K562 (cell line): ENCODE measurements around the gene SLC6A9. TPM values are rescaled to one million over a fixed set of nuclear protein-coding genes. Genes with fewer than 3 reads are reported as not detected.

ENCODE experiments used
- CEBPG ChIP-seq, 3 experiments: fragments of 200-800 bp in 1 of 3; sonication (Bioruptor generic) in 1 of 3; sonication (generic) in 1 of 3; formaldehyde crosslinking in 1 of 3; IDR thresholded peaks in 2 of 3; conservative IDR thresholded peaks in 1 of 3; 2 replicates each; pipeline versions ENCODE4 v1.6.1 to v1.8.0; 2016 to 2022; ENCODE audit warnings: missing compliant biosample characterization in 2 of 3, missing genetic modification characterization in 2 of 3, mild to moderate bottlenecking in 1 of 3, missing genetic modification reagents in 1 of 3
- CREM ChIP-seq: IDR thresholded peaks from 2 replicates; pipeline ENCODE4 v1.6.1; 2014; ENCODE audit warnings: antibody characterized with exemption, low read depth
- FIP1L1 ChIP-seq: fragments of 200-400 bp; formaldehyde crosslinking; IDR thresholded peaks from 2 replicates; pipeline ENCODE4 v1.6.1; 2018; ENCODE audit warnings: mild to moderate bottlenecking, low read depth, low read length; ENCODE audit not compliant: poor library complexity, severe bottlenecking
- NRF1 ChIP-seq, 2 experiments: fragments of 450-650 bp; IDR thresholded peaks in 1 of 2; conservative IDR thresholded peaks in 1 of 2; 2 replicates each; pipeline ENCODE4 v1.6.1; 2014; ENCODE audit warnings: mild to moderate bottlenecking in 2 of 2
- RAD21 ChIP-seq, 2 experiments: fragments of 250-450 bp in 1 of 2; fragments of 450-650 bp in 1 of 2; sonication (Bioruptor Pico) in 1 of 2; formaldehyde crosslinking in 1 of 2; IDR thresholded peaks in 1 of 2; conservative IDR thresholded peaks in 1 of 2; 2 replicates each; pipeline versions ENCODE4 v1.4.0 to v1.8.0; 2020 to 2022; ENCODE audit warnings: mild to moderate bottlenecking in 2 of 2, moderate library complexity in 1 of 2
- RBFOX2 ChIP-seq: fragments of 200-400 bp; formaldehyde crosslinking; IDR thresholded peaks from 2 replicates; pipeline ENCODE4 v1.6.1; 2017; ENCODE audit warnings: low read depth, mild to moderate bottlenecking, low read length, moderate library complexity
- THAP7 ChIP-seq: fragments of 250-450 bp; sonication (Bioruptor Pico); IDR thresholded peaks from 2 replicates; pipeline ENCODE4 v1.5.0; 2021
- THRB ChIP-seq: fragments of 450-650 bp; formaldehyde crosslinking; conservative IDR thresholded peaks from 2 replicates; pipeline ENCODE4 v1.4.0; 2022; ENCODE audit warnings: mild to moderate bottlenecking, missing genetic modification characterization
- ZBTB1 ChIP-seq: sonication (generic); formaldehyde crosslinking; IDR thresholded peaks from 2 replicates; pipeline ENCODE4 v1.8.1; 2023; ENCODE audit warnings: missing genetic modification reagents, low read depth, mild to moderate bottlenecking, borderline replicate concordance
- ZBTB17 ChIP-seq: fragments of 450-650 bp; formaldehyde crosslinking; IDR thresholded peaks from 2 replicates; pipeline ENCODE4 v1.4.0; 2020; ENCODE audit warnings: mild to moderate bottlenecking
- ZBTB9 ChIP-seq: fragments of 450-650 bp; formaldehyde crosslinking; IDR thresholded peaks from 2 replicates; pipeline ENCODE4 v1.4.0; 2020; ENCODE audit warnings: mild to moderate bottlenecking, moderate library complexity
- ZHX1 ChIP-seq: fragments of 150-350 bp; conservative IDR thresholded peaks from 2 replicates; pipeline ENCODE4 v1.6.1; 2014; ENCODE audit warnings: low read length
- ZNF316 ChIP-seq: fragments of 450-650 bp; IDR thresholded peaks from 2 replicates; pipeline ENCODE4 v1.6.1; 2016
- ZNF609 ChIP-seq: sonication (generic); formaldehyde crosslinking; IDR thresholded peaks from 2 replicates; pipeline ENCODE4 v1.8.1; 2023; ENCODE audit warnings: missing genetic modification reagents, mild to moderate bottlenecking, borderline replicate concordance
- polyA plus RNA-seq, 8 experiments: library from polyadenylated mRNA; depleted of rRNA in 4 of 8; stranded (reverse) in 5 of 8; unstranded in 3 of 8; fragments of >200 nt; fragmentation: Nextera tagmentation in 2 of 8; fragmentation: Illumina TruSeq in 1 of 8; extraction: Ambion mirVana in 2 of 8; extraction: Trizol in 1 of 8; gene quantifications; 2 replicates each; pipeline versions ENCODE4 v1.2.1 to v1.2.3, GENCODE V29; 2011 to 2014; ENCODE audit warnings: inconsistent platforms in 1 of 8, missing spikeins in 1 of 8
- total RNA-seq, 7 experiments: library from RNA; depleted of rRNA in 6 of 7; stranded (reverse); fragments of >200 nt in 6 of 7; fragmentation: Illumina TruSeq in 2 of 7; extraction: Trizol in 2 of 7; gene quantifications; 2 replicates each; pipeline versions ENCODE4 v1.2.1 to v1.2.3, GENCODE V29; 2011 to 2021; ENCODE audit warnings: low replicate concordance in 1 of 7

Gene SLC6A9
- total and polyA plus RNA-seq, 9 of the 15 experiments (the other 6 are each of a cell fraction or from before 2014, with no cell fraction given): 0.17 to 18.7 (median 2.9) TPM

GRCh38 chr1:44030605-44031251 lies 534 bp downstream of the SLC6A9 start (continued):
- TF ChIP-seq ZNF609 (no peak), ZBTB17 (CRISPR knock-in tag) (0 out of 2 replicates have a peak, but pooled peaks have one; percentile 18), THRB (CRISPR knock-in tag) (peak; percentile 79; the same call in 1 of the 2 replicates), RBFOX2 (peak; percentile 84), ZHX1 (no peak), ZNF316 (no peak), NRF1 (conservative IDR thresholded peaks at IDR 0.05 in 1 of 2, IDR thresholded peaks at IDR 0.05 in 1 of 2) (peak in 1 of 2 experiments; percentile 9; a peak in 3 of 4 replicates), CEBPG (CRISPR knock-in tag; IDR thresholded peaks at IDR 0.05) (no peak), CEBPG (tag; conservative IDR thresholded peaks at IDR 0.05 in 1 of 2, IDR thresholded peaks at IDR 0.05 in 1 of 2) (no peak), ZBTB1 (CRISPR knock-in tag) (0 out of 2 replicates have a peak, but pooled peaks have one; percentile 66), THAP7 (CRISPR knock-in tag) (peak; percentile 62; the same call in 1 of the 2 replicates), CREM (peak; percentile 7; the same call in 1 of the 2 replicates), FIP1L1 (peak; percentile 53), RAD21 (CRISPR knock-in tag; conservative IDR thresholded peaks at IDR 0.05 in 1 of 2, IDR thresholded peaks at IDR 0.05 in 1 of 2) (peak; percentile 7 to 31; a peak in 1 of 4 replicates), ZBTB9 (CRISPR knock-in tag) (peak; percentile 73)
